Cardiac muscle cell (in vitro differentiated cells and primary cell): Measurements from ENCODE around the gene JPH4. TPM values are rescaled to one million over a fixed set of nuclear protein-coding genes. Genes with fewer than 3 reads are reported as not detected.

Source experiments
- DNase-seq, 2 donors: peaks; one replicate each; pipeline versions ENCODE4 v3.0.0 to v3.0.0-alpha.2; 2010 to 2017; ENCODE audit warnings: low read depth in 1 of 2, low spot score in 1 of 2
- H3K27ac ChIP-seq: fragments of 200-600 bp; sonication (generic); 2 replicates; pipeline ENCODE4 v1.5.1; 2016
- H3K27me3 ChIP-seq: fragments of 200-600 bp; sonication (generic); 2 replicates; pipeline ENCODE4 v1.6.0; 2016; ENCODE audit warnings: control low read depth
- H3K36me3 ChIP-seq: fragments of 200-600 bp; sonication (generic); 2 replicates; pipeline ENCODE4 v1.5.1; 2016; ENCODE audit warnings: control low read depth
- H3K4me1 ChIP-seq: fragments of 200-600 bp; sonication (generic); 2 replicates; pipeline ENCODE4 v1.8.1; 2017; ENCODE audit warnings: low read depth, mild to moderate bottlenecking, mixed run types
- H3K4me3 ChIP-seq: fragments of 200-600 bp; sonication (generic); 2 replicates; pipeline ENCODE4 v1.5.1; 2016; ENCODE audit warnings: mild to moderate bottlenecking
- H3K9me3 ChIP-seq: fragments of 200-600 bp; sonication (generic); 2 replicates; pipeline ENCODE4 v1.5.1; 2017; ENCODE audit warnings: low read depth, mild to moderate bottlenecking, control low read depth
- polyA plus RNA-seq: library from polyadenylated mRNA; unstranded; fragments of >200 nt; fragmentation: Nextera tagmentation; extraction: Ambion mirVana; gene quantifications from 2 replicates; pipeline ENCODE4 v1.2.1, GENCODE V29; 2016
- total RNA-seq: library from RNA; depleted of rRNA; stranded (reverse); fragments of >200 nt; gene quantifications from 2 replicates; pipeline ENCODE4 v1.2.3, GENCODE V29; 2016
- TF ChIP-seq, protein P1 (sequence below): IDR thresholded peaks from 2 replicates; pipeline ENCODE4 v1.5.1; 2012; ENCODE audit warnings: low read depth, mild to moderate bottlenecking, low read length

The JPH4 gene
- total and polyA plus RNA-seq, 2 experiments from 2014 or later: 0.53 to 0.63 TPM

DNA sequence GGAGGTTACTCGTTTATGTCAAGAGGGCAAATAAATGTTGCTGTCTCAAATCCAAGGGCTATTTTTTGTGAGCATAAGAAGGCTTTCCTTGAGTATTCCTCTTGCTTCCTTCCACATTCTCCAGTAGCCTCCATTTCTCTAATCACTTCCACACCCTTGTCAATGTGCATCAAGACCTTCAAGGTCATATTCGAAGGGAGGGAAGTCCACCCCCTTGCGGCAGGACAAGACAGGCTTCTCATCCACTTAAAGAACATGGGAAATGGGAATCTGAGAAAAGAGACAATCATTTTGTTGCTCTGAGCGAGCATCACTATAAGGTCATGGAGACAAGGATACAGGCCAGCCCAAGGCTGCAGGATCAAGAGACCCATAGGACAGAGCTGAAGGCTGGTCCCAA lies 44.4 kb upstream of the JPH4 start:
- Histone ChIP-seq H3K36me3 (no peaks in the 10 kb centered on the region), H3K27ac (no peak overlapping the region), H3K4me1 (no peaks in the 10 kb centered on the region), H3K9me3 (no peaks in the 10 kb centered on the region), H3K27me3 (no peaks in the 10 kb centered on the region), H3K4me3 (no peak overlapping the region)
- TF ChIP-seq, protein P1, sequence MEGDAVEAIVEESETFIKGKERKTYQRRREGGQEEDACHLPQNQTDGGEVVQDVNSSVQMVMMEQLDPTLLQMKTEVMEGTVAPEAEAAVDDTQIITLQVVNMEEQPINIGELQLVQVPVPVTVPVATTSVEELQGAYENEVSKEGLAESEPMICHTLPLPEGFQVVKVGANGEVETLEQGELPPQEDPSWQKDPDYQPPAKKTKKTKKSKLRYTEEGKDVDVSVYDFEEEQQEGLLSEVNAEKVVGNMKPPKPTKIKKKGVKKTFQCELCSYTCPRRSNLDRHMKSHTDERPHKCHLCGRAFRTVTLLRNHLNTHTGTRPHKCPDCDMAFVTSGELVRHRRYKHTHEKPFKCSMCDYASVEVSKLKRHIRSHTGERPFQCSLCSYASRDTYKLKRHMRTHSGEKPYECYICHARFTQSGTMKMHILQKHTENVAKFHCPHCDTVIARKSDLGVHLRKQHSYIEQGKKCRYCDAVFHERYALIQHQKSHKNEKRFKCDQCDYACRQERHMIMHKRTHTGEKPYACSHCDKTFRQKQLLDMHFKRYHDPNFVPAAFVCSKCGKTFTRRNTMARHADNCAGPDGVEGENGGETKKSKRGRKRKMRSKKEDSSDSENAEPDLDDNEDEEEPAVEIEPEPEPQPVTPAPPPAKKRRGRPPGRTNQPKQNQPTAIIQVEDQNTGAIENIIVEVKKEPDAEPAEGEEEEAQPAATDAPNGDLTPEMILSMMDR: no peak
- no peak for DNase-seq

DNA sequence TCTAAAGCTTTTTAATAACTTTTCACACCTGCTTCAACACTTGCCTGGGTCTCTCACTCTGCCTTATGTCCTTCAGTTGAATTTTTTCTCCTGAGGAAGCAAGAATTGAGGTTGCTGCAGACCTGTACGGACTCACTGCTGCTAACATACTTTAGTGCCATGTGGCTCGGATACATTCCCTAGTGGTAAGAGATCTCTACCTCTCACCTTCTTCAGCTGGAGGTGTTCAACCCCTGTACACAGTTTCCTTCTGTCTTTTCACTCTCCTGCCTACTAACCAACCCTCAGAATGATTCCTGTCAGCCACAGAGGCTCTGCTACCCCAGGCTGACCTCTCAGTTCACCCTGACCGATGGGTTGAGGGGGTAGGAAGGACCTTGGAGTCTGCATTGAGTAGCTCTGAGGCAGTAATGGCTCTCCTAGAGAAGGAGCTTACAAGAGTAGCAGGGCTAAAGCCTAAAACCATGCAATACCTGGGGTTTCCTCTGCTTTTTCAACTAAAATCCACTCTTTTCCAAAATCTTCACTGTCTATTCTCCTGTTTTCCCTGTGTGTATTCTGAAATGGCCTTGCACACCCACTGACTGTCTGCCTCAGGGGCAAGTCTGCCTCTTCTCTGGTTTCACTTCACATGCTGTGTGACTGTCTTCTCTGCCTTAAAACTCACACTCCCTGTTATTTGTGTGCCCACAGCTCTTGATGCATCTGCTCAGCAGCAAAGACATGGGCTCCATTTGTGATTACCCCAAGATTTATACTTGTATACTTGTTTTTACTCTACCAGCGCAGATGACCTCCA lies 43.5 kb upstream of the JPH4 start:
- Histone ChIP-seq H3K9me3 (no peaks in the 10 kb centered on the region), H3K4me3 (no peak overlapping the region), H3K27ac (no peak overlapping the region), H3K27me3 (no peaks in the 10 kb centered on the region), H3K36me3 (no peaks in the 10 kb centered on the region), H3K4me1 (no peaks in the 10 kb centered on the region)
- no peak for DNase-seq
- TF ChIP-seq, protein P1: no peak

DNA sequence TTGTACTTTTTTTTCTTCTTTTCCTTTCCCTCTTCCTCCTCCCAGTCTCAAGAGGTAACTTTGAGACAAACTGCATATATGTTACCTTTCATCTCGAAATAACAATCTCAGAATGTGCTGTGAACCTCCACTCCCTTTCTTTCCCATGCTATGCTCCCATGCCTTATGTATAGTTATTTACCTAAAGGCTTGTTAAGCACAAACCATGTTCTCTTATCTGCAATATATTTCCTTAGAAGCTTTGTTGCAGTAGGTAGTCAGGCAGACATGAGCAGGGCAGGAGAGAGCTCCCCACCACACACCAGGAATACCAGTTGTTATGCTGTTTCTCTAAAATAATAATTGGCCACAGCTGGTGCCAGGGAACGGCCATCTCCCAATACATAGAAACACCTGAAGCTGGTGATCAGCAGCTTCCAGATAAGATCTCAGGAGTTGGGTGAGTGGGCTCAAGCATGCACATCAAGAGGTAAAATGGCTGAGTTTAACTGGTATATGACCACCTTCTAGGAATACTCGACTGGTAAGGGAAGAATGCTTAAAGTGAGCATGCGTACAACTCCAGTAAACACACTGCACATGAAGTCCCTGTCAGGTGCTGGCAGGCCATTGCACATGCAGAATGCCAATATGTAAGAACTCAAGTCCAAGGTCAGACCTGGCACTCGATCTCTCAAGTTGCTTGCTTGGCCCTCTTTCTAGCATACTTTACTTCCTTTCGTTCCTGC lies 42.8 kb upstream of the JPH4 start:
- DNase-seq: no peak
- H3K27me3 ChIP-seq: no peaks in the 10 kb centered on the region
- H3K36me3 ChIP-seq: no peaks in the 10 kb centered on the region
- H3K9me3 ChIP-seq: no peaks in the 10 kb centered on the region
- H3K4me3 ChIP-seq: no peak overlapping the region
- no peaks in the 10 kb centered on the region for H3K4me1 ChIP-seq
- TF ChIP-seq, protein P1: no peak
- no peak overlapping the region for H3K27ac ChIP-seq

DNA sequence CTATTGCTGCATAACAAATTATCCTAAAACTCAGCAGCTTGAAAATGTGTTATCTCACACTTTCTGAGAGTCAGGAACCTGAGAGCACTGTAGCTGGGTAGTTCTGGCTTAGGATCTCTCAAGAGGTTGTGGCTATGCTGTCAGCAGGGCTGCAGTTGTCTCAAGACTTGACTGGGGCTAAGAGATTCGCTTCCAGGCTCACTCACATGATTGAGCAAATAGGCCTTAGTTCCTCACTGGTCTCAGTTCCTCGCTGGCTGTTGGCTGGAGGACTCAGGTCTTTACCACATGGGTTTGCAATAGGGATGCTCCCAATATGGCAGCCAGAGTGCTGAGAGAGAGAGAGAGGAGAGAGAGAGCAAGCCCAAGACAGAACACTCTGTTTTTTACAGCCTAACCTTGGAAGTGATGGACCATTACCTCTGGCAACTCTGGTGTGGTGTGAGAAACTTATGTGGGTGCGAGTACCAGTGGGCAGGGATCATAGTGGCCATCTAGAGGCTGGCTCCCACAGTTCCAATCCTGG lies 41.6 kb upstream of the JPH4 start:
- no peaks in the 10 kb centered on the region for H3K9me3 ChIP-seq
- H3K27ac ChIP-seq: no peak overlapping the region
- no peak for DNase-seq
- no peaks in the 10 kb centered on the region for H3K4me1 ChIP-seq
- H3K36me3 ChIP-seq: no peaks in the 10 kb centered on the region
- H3K27me3 ChIP-seq: peaks cover 4% of the 10 kb centered on the region
- TF ChIP-seq, protein P1: no peak
- no peak overlapping the region for H3K4me3 ChIP-seq

DNA sequence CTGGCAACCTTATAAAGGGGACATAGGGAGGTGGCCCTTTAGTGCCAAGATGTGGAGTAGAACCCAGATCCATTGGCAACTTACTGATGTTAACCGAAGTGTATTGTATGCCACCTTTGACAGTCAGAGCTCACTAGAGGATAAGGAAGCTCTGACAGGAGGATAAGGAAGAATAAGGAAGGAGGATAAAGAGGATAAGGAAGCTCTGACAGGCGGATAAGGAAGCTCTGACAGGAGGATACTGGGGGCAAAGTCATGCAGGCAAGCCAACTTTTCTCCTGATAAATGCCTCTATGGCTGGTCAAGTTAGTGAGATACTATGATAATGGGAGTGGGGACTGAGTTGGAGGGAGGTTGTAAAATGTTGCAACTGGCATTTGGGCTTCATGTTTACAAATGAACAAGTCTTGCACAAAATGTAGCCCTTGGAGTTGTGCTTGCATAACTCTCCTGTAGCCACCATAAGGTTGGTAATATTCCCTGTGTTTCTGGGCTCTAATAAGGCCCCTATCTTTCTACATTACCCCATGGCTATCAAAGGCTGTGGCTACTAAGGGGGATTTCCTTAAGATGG lies 39.9 kb upstream of the JPH4 start:
- Histone ChIP-seq H3K9me3 (no peaks in the 10 kb centered on the region), H3K27me3 (peaks cover 14% of the 10 kb centered on the region), H3K36me3 (no peaks in the 10 kb centered on the region), H3K4me3 (no peak overlapping the region), H3K27ac (no peak overlapping the region), H3K4me1 (no peaks in the 10 kb centered on the region)
- TF ChIP-seq, protein P1: no peak
- DNase-seq: no peak
